IMR-90 (cell line): ENCODE results near the gene SPINT2. TPM values are rescaled to one million over a fixed set of nuclear protein-coding genes. Genes with fewer than 3 reads are reported as not detected.

Source experiments
- ATAC-seq: fragments of 200-7000 bp; cut with Tn5 transposase; 2 replicates; pipeline ENCODE4 v1.9.1; 2020; ENCODE audit warnings: low read depth, mild to moderate bottlenecking, moderate library complexity
- BruUV-seq: library from RNA; stranded (reverse); fragments of 400-500 nt; replicated peaks from 2 replicates; lab custom pipeline; 2021; lab: Mats Ljungman, UMichigan
- CTCF ChIA-PET: fragments of 300-600 bp; formaldehyde crosslinking; extraction: SDS; loops from one replicate; lab custom pipeline; 2021; ENCODE audit warnings: antibody characterized with exemption; lab: Yijun Ruan, JAX
- POLR2A ChIA-PET: fragments of 300-600 bp; sonication (Branson Sonifier 250); formaldehyde crosslinking; loops from one replicate; lab custom pipeline; 2022; ENCODE audit warnings: antibody characterized with exemption; ENCODE audit not compliant: unreplicated experiment; lab: Charles Lee
- DNase-seq: peaks from one replicate; pipeline ENCODE4 v3.0.0; 2013
- H2AFZ ChIP-seq: replicated peaks from 2 replicates; pipeline ENCODE3; 2013; ENCODE audit warnings: low read length, mild to moderate bottlenecking; ENCODE audit not compliant: poor library complexity
- H2AK5ac ChIP-seq: 2 replicates; pipeline ENCODE4 v1.6.1; 2013; ENCODE audit warnings: low read depth, low read length, inconsistent platforms
- H2AK9ac ChIP-seq: replicated peaks from 2 replicates; pipeline ENCODE3; 2013; ENCODE audit warnings: mild to moderate bottlenecking, low read depth, low read length, moderate library complexity; ENCODE audit not compliant: poor library complexity
- H2BK120ac ChIP-seq: 2 replicates; pipeline ENCODE4 v1.6.1; 2013; ENCODE audit warnings: low read depth, low read length, inconsistent platforms
- H2BK15ac ChIP-seq: 3 replicates; pipeline ENCODE4 v1.6.1; 2013; ENCODE audit warnings: low read depth, low read length, inconsistent platforms
- H2BK20ac ChIP-seq: 2 replicates; pipeline ENCODE4 v1.6.1; 2013; ENCODE audit warnings: low read depth, mild to moderate bottlenecking, inconsistent platforms, low read length, moderate library complexity
- H2BK5ac ChIP-seq: 2 replicates; pipeline ENCODE4 v1.6.1; 2013; ENCODE audit warnings: mild to moderate bottlenecking, low read depth, low read length, inconsistent platforms; ENCODE audit not compliant: poor library complexity, severe bottlenecking
- H3K14ac ChIP-seq: replicated peaks from 2 replicates; pipeline ENCODE4 v1.6.1; 2013; ENCODE audit warnings: low read depth, low read length, inconsistent platforms
- H3K18ac ChIP-seq: 2 replicates; pipeline ENCODE4 v1.6.1; 2013; ENCODE audit warnings: low read depth, low read length, control low read depth
- H3K23ac ChIP-seq: 2 replicates; pipeline ENCODE4 v1.6.1; 2013; ENCODE audit warnings: low read depth, low read length, inconsistent platforms
- H3K27ac ChIP-seq: 2 replicates; pipeline ENCODE4 v1.5.1; 2013; ENCODE audit warnings: mild to moderate bottlenecking, control low read depth, low read length; ENCODE audit not compliant: insufficient read depth
- H3K27me3 ChIP-seq: 2 replicates; pipeline ENCODE4 v1.6.1; 2013; ENCODE audit warnings: low read length; ENCODE audit not compliant: control insufficient read depth, insufficient read depth
- H3K36me3 ChIP-seq: 2 replicates; pipeline ENCODE4 v1.6.1; 2013; ENCODE audit warnings: low read length, mixed read lengths; ENCODE audit not compliant: control insufficient read depth, insufficient read depth
- H3K4ac ChIP-seq: 2 replicates; pipeline ENCODE4 v1.6.1; 2013; ENCODE audit warnings: low read depth, low read length, inconsistent platforms
- H3K4me1 ChIP-seq: 2 replicates; pipeline ENCODE4 v1.6.1; 2013; ENCODE audit warnings: low read length, mixed read lengths; ENCODE audit not compliant: control insufficient read depth, insufficient read depth
- H3K4me2 ChIP-seq: 2 replicates; pipeline ENCODE4 v1.6.1; 2013; ENCODE audit warnings: low read depth, mild to moderate bottlenecking, control low read depth, low read length, moderate library complexity
- H3K4me3 ChIP-seq: 2 replicates; pipeline ENCODE4 v1.5.1; 2013; ENCODE audit warnings: low read depth, mild to moderate bottlenecking, control low read depth, low read length, moderate library complexity; ENCODE audit not compliant: insufficient read depth
- H3K56ac ChIP-seq: 2 replicates; pipeline ENCODE4 v1.6.1; 2013; ENCODE audit warnings: low read length, inconsistent platforms; ENCODE audit not compliant: insufficient read depth; ENCODE audit errors: extremely low read depth
- H3K79me1 ChIP-seq, 2 experiments: 2 replicates each; pipeline ENCODE4 v1.6.1; 2013; ENCODE audit warnings: low read length in 2 of 2, inconsistent platforms in 1 of 2, low read depth in 1 of 2
- H3K9ac ChIP-seq: 2 replicates; pipeline ENCODE4 v1.6.1; 2013; ENCODE audit warnings: low read depth, low read length, control low read depth
- H3K9me1 ChIP-seq: 2 replicates; pipeline ENCODE4 v1.6.1; 2013; ENCODE audit warnings: low read length, inconsistent platforms; ENCODE audit not compliant: insufficient read depth
- H3K9me3 ChIP-seq: 2 replicates; pipeline ENCODE4 v1.6.1; 2013; ENCODE audit warnings: low read length; ENCODE audit not compliant: control insufficient read depth, insufficient read depth
- H4K20me1 ChIP-seq: 2 replicates; pipeline ENCODE4 v1.6.1; 2013; ENCODE audit warnings: low read length, inconsistent platforms; ENCODE audit not compliant: insufficient read depth
- H4K5ac ChIP-seq: 2 replicates; pipeline ENCODE4 v1.6.1; 2013; ENCODE audit warnings: mild to moderate bottlenecking, low read depth, low read length, control low read depth
- H4K8ac ChIP-seq, 2 experiments: 2 replicates each; pipeline ENCODE4 v1.6.1; 2013; ENCODE audit warnings: low read depth in 2 of 2, low read length in 2 of 2, control low read depth in 1 of 2, inconsistent platforms in 1 of 2
- H4K91ac ChIP-seq: 2 replicates; pipeline ENCODE4 v1.6.1; 2013; ENCODE audit warnings: low read depth, low read length, inconsistent platforms; ENCODE audit not compliant: insufficient read depth
- MAFK ChIP-seq: IDR thresholded peaks from 2 replicates; pipeline ENCODE4 v1.6.1; 2012; ENCODE audit warnings: low read depth, low read length, improper control_type of control experiment
- NFE2L2 ChIP-seq: fragments of 150-350 bp; IDR thresholded peaks from 2 replicates; pipeline ENCODE4 v1.6.1; 2016; ENCODE audit warnings: low read depth, mild to moderate bottlenecking, low read length
- POLR2A ChIP-seq: IDR thresholded peaks from 2 replicates; pipeline ENCODE4 v1.6.1; 2012; ENCODE audit warnings: mild to moderate bottlenecking, low read depth, low read length
- RAD21 ChIP-seq: IDR thresholded peaks from 2 replicates; pipeline ENCODE4 v1.6.1; 2012; ENCODE audit warnings: low read length, improper control_type of control experiment
- RCOR1 ChIP-seq: IDR thresholded peaks from 2 replicates; pipeline ENCODE4 v1.6.1; 2012; ENCODE audit warnings: mild to moderate bottlenecking, low read length, improper control_type of control experiment; ENCODE audit not compliant: insufficient replicate concordance
- WGBS, 2 experiments: methylation state at CpG; one replicate each; pipeline versions ENCODE4 v1.1.5 to v1.1.7; 2013; ENCODE audit warnings: missing lambda C conversion rate in 2 of 2; ENCODE audit not compliant: insufficient read length in 1 of 2; ENCODE audit errors: extremely low coverage in 2 of 2; 5-methylcytosine and 5-hydroxymethylcytosine counted together
- dilution Hi-C: fragments of 300-500 bp; cut with HindIII; formaldehyde crosslinking; loops from one replicate; pipeline ENCODE4 v1.14.3; 2018; ENCODE audit warnings: low sequenced_read_pairs; ENCODE audit not compliant: unreplicated experiment
- in situ Hi-C: fragments of 300-500 bp; cut with MboI; formaldehyde crosslinking; loops from 3 replicates; pipeline ENCODE4 v1.14.3; 2019; ENCODE audit warnings: low sequenced_read_pairs, inconsistent platforms, mixed read lengths
- intact Hi-C: fragments of 100-400 bp; cut with micrococcal nuclease; formaldehyde crosslinking; loops from 2 replicates; pipeline ENCODE4 v1.10.0; 2022
- polyA plus RNA-seq, 3 experiments: library from polyadenylated mRNA; depleted of rRNA; stranded (reverse); fragments of >200 nt; gene quantifications; 2 replicates each; pipeline ENCODE4 v1.2.3, GENCODE V29; 2012; ENCODE audit warnings: low replicate concordance in 1 of 3
- total RNA-seq: library from RNA; depleted of rRNA; stranded (reverse); fragments of >200 nt; gene quantifications from 2 replicates; pipeline ENCODE4 v1.2.3, GENCODE V29; 2012
- TF ChIP-seq, protein P1 (sequence below): fragments of 150-350 bp; IDR thresholded peaks from 2 replicates; pipeline ENCODE4 v1.6.1; 2017; ENCODE audit warnings: mild to moderate bottlenecking, antibody characterized with exemption, low read length, low read depth
- TF ChIP-seq, protein P2 (sequence below): fragments of 150-350 bp; IDR thresholded peaks from 2 replicates; pipeline ENCODE4 v1.6.1; 2016; ENCODE audit warnings: low read depth, mild to moderate bottlenecking, low read length, moderate library complexity, borderline replicate concordance

SPINT2 gene
- total and polyA plus RNA-seq, 2 of the 4 experiments (the other 2 are of a cell fraction) = 0.54 to 1.2 TPM

DNA sequence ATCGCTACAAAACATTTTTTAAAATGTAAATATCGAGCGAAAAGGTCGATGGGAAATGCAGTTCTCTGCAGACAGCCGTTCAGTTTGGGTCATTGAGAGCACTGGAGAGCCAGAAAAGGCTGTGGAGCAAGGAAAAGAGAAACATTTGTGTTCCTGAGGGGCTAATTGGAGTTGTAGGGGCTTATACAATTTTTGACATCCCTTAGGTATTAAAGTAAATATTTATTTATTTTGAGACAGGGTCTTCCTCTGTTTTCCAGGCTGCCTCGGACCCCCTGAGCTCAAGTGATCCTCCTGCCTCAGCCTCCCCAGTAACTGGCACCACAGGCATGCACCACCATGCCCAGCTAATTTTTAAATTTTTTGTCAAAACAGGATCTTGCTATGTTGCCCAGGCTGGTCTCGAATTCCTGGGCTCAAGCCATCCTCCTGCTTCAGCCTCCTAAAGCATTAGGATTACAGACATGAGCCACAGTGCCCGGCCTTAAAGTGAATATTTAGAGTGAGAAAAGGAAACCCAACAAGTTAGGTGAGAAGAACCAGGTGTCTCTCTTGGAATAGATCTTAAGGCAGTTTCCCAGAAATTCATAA, 52.2 kb downstream of the SPINT2 start (continued):
- no peak for TF ChIP-seq RAD21

DNA sequence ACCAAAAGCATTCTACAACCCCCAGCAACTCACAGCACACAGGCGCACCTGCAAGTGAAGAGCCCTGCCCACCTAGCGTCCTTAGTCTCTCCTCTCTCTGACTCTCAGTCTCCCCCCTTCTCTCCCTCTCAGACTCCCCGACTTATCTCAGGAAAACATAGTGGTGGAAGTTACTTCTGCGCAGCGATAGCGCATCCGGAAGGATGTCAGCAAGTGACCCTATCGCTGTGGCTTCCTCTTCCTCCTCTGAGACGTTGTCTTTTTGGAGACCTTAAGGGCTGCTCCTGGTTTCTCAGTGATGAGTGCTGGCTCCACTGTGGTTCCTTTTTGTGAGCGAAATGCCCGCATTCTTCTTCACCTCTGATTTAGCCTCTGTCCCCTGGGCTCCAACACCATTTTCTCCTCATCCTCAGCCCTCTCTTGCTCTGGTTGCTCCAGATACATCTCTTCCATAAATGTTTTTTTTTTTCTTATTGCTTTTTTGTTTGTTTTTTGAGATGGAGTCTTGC, 52.8 kb downstream of the SPINT2 start:
- Histone ChIP-seq H2BK20ac (no peak overlapping the region), H3K27ac (no peak overlapping the region), H2AFZ (peak overlapping the region; percentile 37), H3K9ac (no peak overlapping the region), H3K56ac (no peak overlapping the region), H3K18ac (no peak overlapping the region), H2AK9ac (peak overlapping the region; percentile 59), H3K4me1 (peaks cover 6% of the 10 kb centered on the region), H2AK5ac (peak overlapping the region; percentile 4; the same call in 1 of the 2 replicates), H2BK5ac (no peak overlapping the region), H2BK15ac (no peak overlapping the region), H4K5ac (no peak overlapping the region), H3K4me2 (no peak overlapping the region), H4K91ac (0 out of 2 replicates have a peak overlapping the region, but pooled peaks have one; percentile 20), H3K14ac (no peak overlapping the region), H3K9me1 (0 out of 2 replicates have a peak, but pooled peaks cover 5% of the 10 kb centered on the region), H4K8ac (no peak overlapping the region; a peak in 1 of 4 replicates), H3K79me1 (peaks cover 6 to 28% of the 10 kb centered on the region in 2 experiments), H3K4me3 (no peak overlapping the region), H2BK120ac (no peak overlapping the region), H4K20me1 (no peaks in the 10 kb centered on the region), H3K4ac (no peak overlapping the region), H3K36me3 (no peaks in the 10 kb centered on the region), H3K27me3 (no peaks in the 10 kb centered on the region; the same call in 1 of the 2 replicates), H3K23ac (no peak overlapping the region), H3K9me3 (no peaks in the 10 kb centered on the region)
- BruUV-seq = no TSS peak
- 93% methylated on average over 5 of the region's 11 CpGs; no CpG with 5 or more reads in 1 of the 2 experiments for WGBS, 2 experiments
- in situ Hi-C loops (no loop called here), dilution Hi-C loops (no loop called here), intact Hi-C loops (no loop called here)
- DNase-seq = no peak
- ChIA-PET CTCF (no interaction called here), POLR2A (no interaction called here)
- no peak for ATAC-seq
- TF ChIP-seq, protein P1, sequence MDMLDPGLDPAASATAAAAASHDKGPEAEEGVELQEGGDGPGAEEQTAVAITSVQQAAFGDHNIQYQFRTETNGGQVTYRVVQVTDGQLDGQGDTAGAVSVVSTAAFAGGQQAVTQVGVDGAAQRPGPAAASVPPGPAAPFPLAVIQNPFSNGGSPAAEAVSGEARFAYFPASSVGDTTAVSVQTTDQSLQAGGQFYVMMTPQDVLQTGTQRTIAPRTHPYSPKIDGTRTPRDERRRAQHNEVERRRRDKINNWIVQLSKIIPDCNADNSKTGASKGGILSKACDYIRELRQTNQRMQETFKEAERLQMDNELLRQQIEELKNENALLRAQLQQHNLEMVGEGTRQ = no peak
- no peak for TF ChIP-seq NFE2L2
- TF ChIP-seq MAFK = no peak
- no peak for TF ChIP-seq RCOR1
- TF ChIP-seq POLR2A = no peak
- TF ChIP-seq, protein P2, sequence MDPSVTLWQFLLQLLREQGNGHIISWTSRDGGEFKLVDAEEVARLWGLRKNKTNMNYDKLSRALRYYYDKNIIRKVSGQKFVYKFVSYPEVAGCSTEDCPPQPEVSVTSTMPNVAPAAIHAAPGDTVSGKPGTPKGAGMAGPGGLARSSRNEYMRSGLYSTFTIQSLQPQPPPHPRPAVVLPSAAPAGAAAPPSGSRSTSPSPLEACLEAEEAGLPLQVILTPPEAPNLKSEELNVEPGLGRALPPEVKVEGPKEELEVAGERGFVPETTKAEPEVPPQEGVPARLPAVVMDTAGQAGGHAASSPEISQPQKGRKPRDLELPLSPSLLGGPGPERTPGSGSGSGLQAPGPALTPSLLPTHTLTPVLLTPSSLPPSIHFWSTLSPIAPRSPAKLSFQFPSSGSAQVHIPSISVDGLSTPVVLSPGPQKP = no peak
